Islet precursor cell (in vitro differentiated cells): Measurements from ENCODE around the gene TMEM132C.
A peak's percentile ranks its signal among the peaks of the same experiment; 100 is the strongest.

Experiments used
- DNase-seq: peaks from one replicate; pipeline ENCODE4 v3.0.0-alpha.2; 2018

TMEM132C gene

GRCh38 chr12:128339631-128340030 is 72.7 kb downstream of the TMEM132C start:
- no peak for DNase-seq

GRCh38 chr12:128353301-128353700 is 86.3 kb downstream of the TMEM132C start:
- DNase-seq = peak; percentile 25

- DNase-seq = peak; percentile 24
Measured at GRCh38 chr12:128356547-128356946, 89.6 kb downstream of the TMEM132C start.

GRCh38 chr12:128361400-128361995 is 94.5 kb downstream of the TMEM132C start:
- no peak for DNase-seq

DNA sequence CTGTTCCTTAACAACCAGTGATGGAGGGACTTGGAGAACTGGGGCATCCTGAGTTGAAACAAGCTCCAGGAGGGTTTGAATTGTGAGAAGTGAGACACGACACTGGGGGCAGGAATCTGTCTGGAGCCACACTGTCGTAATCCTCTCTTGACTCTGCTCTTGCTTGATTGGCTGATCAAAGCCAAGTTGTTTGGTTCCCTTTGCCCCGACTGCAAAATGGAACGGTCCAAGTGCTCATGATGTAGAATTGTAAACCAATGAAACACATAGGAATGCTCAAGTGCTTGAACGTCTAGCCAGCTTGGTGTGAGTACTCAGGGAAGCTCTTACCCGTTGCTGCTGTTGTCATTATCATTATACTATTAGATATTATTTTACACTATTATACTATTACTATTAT is 98.1 kb downstream of the TMEM132C start:
- DNase-seq = no peak

DNA sequence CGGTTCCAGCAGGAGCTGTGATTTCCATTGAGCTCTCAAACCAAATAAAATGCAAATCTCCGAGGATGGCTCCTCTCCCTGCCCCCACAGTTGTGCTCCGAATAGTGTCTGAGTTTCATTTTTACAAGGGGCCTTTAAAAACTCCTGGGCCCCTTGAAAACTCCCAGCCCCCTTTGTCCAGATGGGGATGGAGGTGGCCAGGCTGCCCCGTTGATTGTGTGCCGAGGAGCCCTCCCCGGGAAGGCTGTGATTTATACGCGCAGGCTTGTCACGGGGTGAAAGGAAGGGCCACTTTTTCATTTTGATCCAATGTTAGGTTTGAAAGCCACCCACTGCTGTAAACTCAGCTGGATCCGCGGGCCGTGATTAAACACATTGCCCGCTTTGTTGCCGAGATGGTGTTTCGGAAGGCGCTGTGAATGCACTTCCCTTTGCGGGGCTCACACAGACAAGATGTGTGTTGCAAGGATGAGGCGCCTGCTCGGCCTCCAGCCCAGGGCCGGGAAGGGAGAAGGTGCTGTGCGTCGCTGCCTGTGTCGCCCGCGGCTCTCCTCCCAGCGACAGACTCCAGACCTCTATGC is 98.8 kb downstream of the TMEM132C start:
- peak; percentile 79 for DNase-seq

- DNase-seq = no peak
Measured at GRCh38 chr12:128367961-128368360, 101.0 kb downstream of the TMEM132C start.

- no peak for DNase-seq
Measured at GRCh38 chr12:128381541-128381940, 114.6 kb downstream of the TMEM132C start.

DNA sequence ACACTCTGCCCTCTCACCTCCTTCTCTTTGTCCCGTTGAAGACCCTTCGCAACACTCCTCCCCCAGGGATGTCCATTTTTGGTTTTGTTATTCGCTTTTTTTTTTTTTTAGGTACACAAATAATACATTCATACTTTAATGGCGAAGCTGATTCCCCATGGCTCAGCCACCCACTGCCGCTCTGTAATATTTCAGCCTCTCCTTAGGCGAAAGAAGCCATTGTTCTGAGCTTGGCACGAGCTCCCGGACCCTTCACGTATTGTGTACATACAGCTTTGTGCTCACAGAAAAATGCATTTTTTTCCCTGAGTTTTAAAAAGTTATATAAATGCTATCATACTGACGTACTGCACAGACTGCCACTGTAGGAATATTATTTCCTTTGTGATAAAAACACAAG is 115.0 kb downstream of the TMEM132C start:
- DNase-seq = no peak

GRCh38 chr12:128382946-128383345 is 116.0 kb downstream of the TMEM132C start:
- DNase-seq = no peak

- DNase-seq = no peak
Measured at GRCh38 chr12:128383357-128383937, 116.5 kb downstream of the TMEM132C start.

DNA sequence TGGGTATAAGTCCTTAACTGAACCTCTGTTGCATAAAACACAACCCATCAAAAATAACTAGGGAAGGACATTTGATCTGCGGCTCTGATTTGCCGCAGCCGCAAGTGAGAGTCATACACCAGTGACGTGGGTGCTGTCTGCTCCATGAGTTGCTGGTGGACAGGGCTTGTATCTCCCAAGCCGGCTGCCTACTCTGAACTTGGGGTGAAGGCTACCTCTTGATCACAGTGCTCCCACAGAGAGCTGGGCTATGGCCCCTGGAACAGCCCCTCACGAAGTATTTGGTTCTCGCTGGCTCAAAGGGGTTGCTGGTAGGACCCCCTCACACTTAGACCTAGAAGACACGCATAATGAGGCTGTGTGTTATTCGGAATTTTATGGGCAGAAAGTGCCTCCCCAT is 118.8 kb downstream of the TMEM132C start:
- DNase-seq = no peak

GRCh38 chr12:128387811-128388422 is 120.9 kb downstream of the TMEM132C start:
- DNase-seq = peak; percentile 90

GRCh38 chr12:128388461-128389000 is 121.6 kb downstream of the TMEM132C start:
- no peak for DNase-seq

GRCh38 chr12:128393346-128393745 is 126.4 kb downstream of the TMEM132C start:
- no peak for DNase-seq

- no peak for DNase-seq
Measured at GRCh38 chr12:128394137-128394536, 127.2 kb downstream of the TMEM132C start.

DNA sequence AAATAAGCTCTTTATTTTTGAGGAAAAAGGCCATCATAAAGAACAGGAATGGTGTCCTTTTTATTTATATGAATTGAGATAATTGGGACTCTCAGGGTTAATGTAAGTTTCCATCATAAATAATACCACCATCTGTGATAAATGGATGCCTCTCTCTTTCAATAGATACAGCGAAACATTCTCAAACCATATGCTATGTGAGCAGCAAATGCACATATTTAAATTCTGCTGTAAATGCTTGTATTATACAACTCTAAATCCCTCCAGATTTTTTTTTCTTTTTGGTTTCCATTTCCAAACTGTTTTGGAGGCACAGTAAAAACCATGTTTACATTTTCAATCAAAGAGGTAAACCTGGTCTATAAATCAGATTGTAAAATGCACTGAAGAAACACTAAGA is 132.3 kb downstream of the TMEM132C start:
- DNase-seq = no peak

- no peak for DNase-seq
Measured at GRCh38 chr12:128402486-128403243, 135.7 kb downstream of the TMEM132C start.

- DNase-seq = no peak
Measured at GRCh38 chr12:128408669-128409068, 141.7 kb downstream of the TMEM132C start.

- no peak for DNase-seq
Measured at GRCh38 chr12:128415036-128415560, 148.1 kb downstream of the TMEM132C start.

DNA sequence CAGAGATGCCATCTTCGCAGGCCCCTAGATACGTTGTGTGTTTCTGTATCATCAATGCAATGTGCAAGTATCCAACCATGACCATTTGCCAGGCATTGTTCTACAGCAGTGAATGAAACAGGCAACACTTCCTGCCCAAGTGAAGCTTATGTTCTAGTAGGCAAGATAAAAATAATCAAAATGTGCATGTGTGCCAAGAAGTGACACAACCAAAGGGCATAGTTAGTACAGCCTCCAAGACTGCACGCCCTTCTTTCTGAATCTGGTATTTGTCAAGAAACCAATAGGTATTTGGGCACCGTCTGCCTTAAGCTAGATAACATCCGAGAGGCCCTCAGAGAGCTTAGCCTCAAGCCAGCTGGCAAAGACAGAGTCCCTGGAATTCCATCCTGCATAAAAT is 152.0 kb downstream of the TMEM132C start:
- no peak for DNase-seq

DNA sequence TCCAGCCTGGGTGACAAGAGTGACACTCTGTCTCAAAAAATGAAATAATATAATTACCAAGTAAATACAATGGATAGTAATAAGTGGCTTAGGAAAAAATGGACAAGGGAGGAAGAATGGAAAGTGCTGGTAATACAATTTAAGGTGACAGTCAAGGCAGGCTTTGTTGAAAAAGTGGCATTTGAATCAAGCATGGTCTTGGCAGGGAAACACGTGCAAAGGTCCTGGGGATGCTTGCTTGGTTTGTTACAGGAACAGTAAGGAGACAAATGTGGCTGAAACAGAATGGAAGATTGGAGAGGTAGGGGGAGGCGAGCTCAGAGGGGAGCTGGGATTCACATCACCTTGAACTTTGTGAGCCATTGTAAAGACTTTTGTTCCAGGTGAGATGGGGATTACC is 153.2 kb downstream of the TMEM132C start:
- DNase-seq = no peak

GRCh38 chr12:128421375-128421774 is 154.4 kb downstream of the TMEM132C start:
- DNase-seq = no peak
